ENCODE measurements around the gene TMEM11. TPM values are rescaled to one million over a fixed set of nuclear protein-coding genes. Genes with fewer than 3 reads are reported as not detected.
A peak's percentile ranks its signal among the peaks of the same experiment; 100 is the strongest.

The TMEM11 gene
- total RNA-seq, 4 donors from 2014 or later: 16.2 to 27.6 (median 21.5) TPM

- no peak for TF ChIP-seq EP300 (IDR thresholded peaks at IDR 0.05)
- no peak for TF ChIP-seq POLR2A (IDR thresholded peaks at IDR 0.05)
- TF ChIP-seq, protein P1, sequence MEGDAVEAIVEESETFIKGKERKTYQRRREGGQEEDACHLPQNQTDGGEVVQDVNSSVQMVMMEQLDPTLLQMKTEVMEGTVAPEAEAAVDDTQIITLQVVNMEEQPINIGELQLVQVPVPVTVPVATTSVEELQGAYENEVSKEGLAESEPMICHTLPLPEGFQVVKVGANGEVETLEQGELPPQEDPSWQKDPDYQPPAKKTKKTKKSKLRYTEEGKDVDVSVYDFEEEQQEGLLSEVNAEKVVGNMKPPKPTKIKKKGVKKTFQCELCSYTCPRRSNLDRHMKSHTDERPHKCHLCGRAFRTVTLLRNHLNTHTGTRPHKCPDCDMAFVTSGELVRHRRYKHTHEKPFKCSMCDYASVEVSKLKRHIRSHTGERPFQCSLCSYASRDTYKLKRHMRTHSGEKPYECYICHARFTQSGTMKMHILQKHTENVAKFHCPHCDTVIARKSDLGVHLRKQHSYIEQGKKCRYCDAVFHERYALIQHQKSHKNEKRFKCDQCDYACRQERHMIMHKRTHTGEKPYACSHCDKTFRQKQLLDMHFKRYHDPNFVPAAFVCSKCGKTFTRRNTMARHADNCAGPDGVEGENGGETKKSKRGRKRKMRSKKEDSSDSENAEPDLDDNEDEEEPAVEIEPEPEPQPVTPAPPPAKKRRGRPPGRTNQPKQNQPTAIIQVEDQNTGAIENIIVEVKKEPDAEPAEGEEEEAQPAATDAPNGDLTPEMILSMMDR (IDR thresholded peaks at IDR 0.05): no peak
- no peaks in the 10 kb centered on the region for H3K9me3 ChIP-seq
- no peak for DNase-seq (ENCODE audit: low spot score in 2 of 2)
- no peak overlapping the region for H3K4me3 ChIP-seq
- H3K4me1 ChIP-seq: peaks cover 0 to 66% (median 17%) of the 10 kb centered on the region in 4 donors
- no peaks in the 10 kb centered on the region for H3K36me3 ChIP-seq
- 75 to 76% methylated on average over 11 of the region's 11 CpGs for WGBS, 2 donors
- H3K27ac ChIP-seq: peak overlapping the region in 2 of 4 donors; percentile 73 to 84
- H3K27me3 ChIP-seq: no peaks in the 10 kb centered on the region
Observed at GRCh38 chr17:21165922-21166594, 47.9 kb downstream of the TMEM11 start.

DNA sequence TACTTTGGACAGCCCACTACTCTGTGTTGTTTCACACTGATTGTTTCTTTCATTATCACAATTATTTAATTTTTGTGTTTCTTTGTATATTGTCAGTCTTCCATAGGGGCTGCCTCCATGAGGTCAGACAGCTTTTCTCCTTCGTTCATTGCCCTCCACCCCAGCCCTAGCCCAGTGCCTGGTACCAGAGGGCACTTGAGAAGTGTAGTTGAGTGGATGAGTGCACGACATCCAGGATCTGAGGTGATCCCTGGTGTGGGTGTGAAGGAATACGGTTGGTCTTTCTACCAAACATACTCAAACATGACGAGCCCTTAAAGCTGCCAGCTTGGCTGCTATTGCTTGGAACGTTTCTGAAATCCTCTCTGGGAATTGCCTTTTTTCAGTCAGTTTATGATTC lies 49.3 kb downstream of the TMEM11 start:
- Histone ChIP-seq H3K4me1 (peaks cover 0 to 57% (median 16%) of the 10 kb centered on the region in 4 donors), H3K36me3 (no peaks in the 10 kb centered on the region), H3K4me3 (no peak overlapping the region), H3K9me3 (no peaks in the 10 kb centered on the region), H3K27me3 (no peaks in the 10 kb centered on the region), H3K27ac (peak overlapping the region in 1 of 4 donors; percentile 37)
- no peak for DNase-seq (ENCODE audit: low spot score in 2 of 2)
- WGBS, 2 donors: 59 to 75% methylated on average over 5 of the region's 5 CpGs
- TF ChIP-seq EP300 (IDR thresholded peaks at IDR 0.05) (no peak), POLR2A (IDR thresholded peaks at IDR 0.05) (no peak)
- TF ChIP-seq, protein P1 (IDR thresholded peaks at IDR 0.05): no peak

GRCh38 chr17:21164216-21164615 lies 49.7 kb downstream of the TMEM11 start:
- Histone ChIP-seq H3K27ac (peak overlapping the region in 1 of 4 donors; percentile 68), H3K4me1 (peaks cover 0 to 57% (median 16%) of the 10 kb centered on the region in 4 donors), H3K9me3 (no peaks in the 10 kb centered on the region), H3K36me3 (no peaks in the 10 kb centered on the region), H3K27me3 (no peaks in the 10 kb centered on the region), H3K4me3 (no peak overlapping the region)
- TF ChIP-seq EP300 (IDR thresholded peaks at IDR 0.05): no peak
- TF ChIP-seq, protein P1 (IDR thresholded peaks at IDR 0.05): peak in 1 of 5 experiments; percentile 7
- WGBS, 2 donors: 78 to 93% methylated on average over 6 of the region's 6 CpGs
- DNase-seq (ENCODE audit: low spot score in 2 of 2): no peak

- Histone ChIP-seq H3K27me3 (no peaks in the 10 kb centered on the region), H3K27ac (peak overlapping the region in 2 of 4 donors; percentile 68), H3K9me3 (no peaks in the 10 kb centered on the region), H3K36me3 (no peaks in the 10 kb centered on the region), H3K4me3 (no peak overlapping the region), H3K4me1 (peaks cover 0 to 54% (median 16%) of the 10 kb centered on the region in 4 donors)
- WGBS, 2 donors: 89 to 91% methylated on average over 6 of the region's 6 CpGs
- TF ChIP-seq POLR2A (IDR thresholded peaks at IDR 0.05) (no peak), EP300 (IDR thresholded peaks at IDR 0.05) (no peak)
- TF ChIP-seq, protein P1 (IDR thresholded peaks at IDR 0.05): no peak
- DNase-seq (ENCODE audit: low spot score in 2 of 2): no peak
Observed at GRCh38 chr17:21163101-21163500, 50.9 kb downstream of the TMEM11 start.

DNA sequence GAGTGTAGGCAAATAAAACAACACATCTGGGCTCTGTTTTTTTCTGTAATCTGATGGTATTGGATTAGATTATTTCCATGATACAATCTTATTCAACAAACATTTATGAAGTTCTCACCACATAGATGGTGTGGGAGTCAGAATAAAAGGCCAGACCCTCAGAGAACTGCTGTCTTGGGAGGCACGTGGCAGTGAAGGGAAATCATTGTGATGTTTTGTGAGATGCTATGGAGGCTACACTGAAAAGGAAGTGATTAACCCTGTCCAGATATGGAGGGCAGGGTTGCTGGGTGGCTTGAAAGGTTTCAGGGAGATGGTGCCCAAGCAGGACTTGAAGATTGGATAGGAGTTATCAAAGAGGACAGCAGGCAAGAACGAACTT lies 51.6 kb downstream of the TMEM11 start:
- TF ChIP-seq EP300 (IDR thresholded peaks at IDR 0.05) (no peak), POLR2A (IDR thresholded peaks at IDR 0.05) (no peak)
- TF ChIP-seq, protein P1 (IDR thresholded peaks at IDR 0.05): no peak
- 47 to 52% methylated on average over 2 of the region's 2 CpGs for WGBS, 2 donors
- Histone ChIP-seq H3K27me3 (no peaks in the 10 kb centered on the region), H3K36me3 (no peaks in the 10 kb centered on the region), H3K4me1 (peaks cover 0 to 46% (median 12%) of the 10 kb centered on the region in 4 donors), H3K27ac (peak overlapping the region in 2 of 4 donors; percentile 68), H3K4me3 (no peak overlapping the region), H3K9me3 (no peaks in the 10 kb centered on the region)
- no peak for DNase-seq (ENCODE audit: low spot score in 2 of 2)
